Uterus (tissue), 2 donors: Measurements from ENCODE around the gene MOBP.

Experiments used
- POLR2A ChIP-seq, 2 donors: fragments of 450-650 bp; IDR thresholded peaks; one replicate each; pipeline ENCODE4 v1.6.1; 2016; ENCODE audit warnings: antibody characterized with exemption in 2 of 2, mild to moderate bottlenecking in 1 of 2, moderate library complexity in 1 of 2
- TF ChIP-seq, protein P1 (sequence below), 4 experiments: fragments of 200-600 bp in 2 of 4; fragments of 450-650 bp in 2 of 4; sonication (generic) in 2 of 4; IDR thresholded peaks; one replicate each; pipeline ENCODE4 v1.5.1; 2016 to 2019; ENCODE audit warnings: antibody characterized with exemption in 4 of 4, mild to moderate bottlenecking in 2 of 4, moderate library complexity in 1 of 4

DNA sequence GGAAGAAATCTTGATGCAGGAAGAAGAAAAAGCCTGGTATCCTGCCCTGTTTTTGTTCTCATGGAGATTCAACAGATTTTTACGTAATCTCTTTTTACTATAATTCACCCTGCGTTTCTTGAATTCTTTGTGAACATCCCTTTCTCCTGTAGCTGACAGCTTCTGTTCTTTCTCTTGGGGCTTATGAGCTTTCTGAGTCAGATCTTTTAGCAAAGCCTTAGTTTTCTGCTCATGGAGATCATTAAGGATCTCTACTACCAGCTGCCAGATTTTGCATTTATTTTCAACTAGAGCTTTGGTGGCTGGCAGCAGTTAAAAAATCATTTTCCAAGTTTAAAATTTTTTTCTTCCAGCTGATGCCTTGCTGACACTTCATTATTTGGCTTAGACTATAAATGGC lies 51.6 kb downstream of the MOBP start:
- TF ChIP-seq, protein P1, sequence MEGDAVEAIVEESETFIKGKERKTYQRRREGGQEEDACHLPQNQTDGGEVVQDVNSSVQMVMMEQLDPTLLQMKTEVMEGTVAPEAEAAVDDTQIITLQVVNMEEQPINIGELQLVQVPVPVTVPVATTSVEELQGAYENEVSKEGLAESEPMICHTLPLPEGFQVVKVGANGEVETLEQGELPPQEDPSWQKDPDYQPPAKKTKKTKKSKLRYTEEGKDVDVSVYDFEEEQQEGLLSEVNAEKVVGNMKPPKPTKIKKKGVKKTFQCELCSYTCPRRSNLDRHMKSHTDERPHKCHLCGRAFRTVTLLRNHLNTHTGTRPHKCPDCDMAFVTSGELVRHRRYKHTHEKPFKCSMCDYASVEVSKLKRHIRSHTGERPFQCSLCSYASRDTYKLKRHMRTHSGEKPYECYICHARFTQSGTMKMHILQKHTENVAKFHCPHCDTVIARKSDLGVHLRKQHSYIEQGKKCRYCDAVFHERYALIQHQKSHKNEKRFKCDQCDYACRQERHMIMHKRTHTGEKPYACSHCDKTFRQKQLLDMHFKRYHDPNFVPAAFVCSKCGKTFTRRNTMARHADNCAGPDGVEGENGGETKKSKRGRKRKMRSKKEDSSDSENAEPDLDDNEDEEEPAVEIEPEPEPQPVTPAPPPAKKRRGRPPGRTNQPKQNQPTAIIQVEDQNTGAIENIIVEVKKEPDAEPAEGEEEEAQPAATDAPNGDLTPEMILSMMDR (IDR thresholded peaks at IDR 0.05), result no peak
- no peak for TF ChIP-seq POLR2A (IDR thresholded peaks at IDR 0.05)
